Measurements from ENCODE around the gene CCSER1.
"Not testable (repeated sequence)": the region's sequence is repeated elsewhere in the genome, so short reads cannot be mapped to it uniquely, and the experiment has no call there.

The CCSER1 gene

DNA sequence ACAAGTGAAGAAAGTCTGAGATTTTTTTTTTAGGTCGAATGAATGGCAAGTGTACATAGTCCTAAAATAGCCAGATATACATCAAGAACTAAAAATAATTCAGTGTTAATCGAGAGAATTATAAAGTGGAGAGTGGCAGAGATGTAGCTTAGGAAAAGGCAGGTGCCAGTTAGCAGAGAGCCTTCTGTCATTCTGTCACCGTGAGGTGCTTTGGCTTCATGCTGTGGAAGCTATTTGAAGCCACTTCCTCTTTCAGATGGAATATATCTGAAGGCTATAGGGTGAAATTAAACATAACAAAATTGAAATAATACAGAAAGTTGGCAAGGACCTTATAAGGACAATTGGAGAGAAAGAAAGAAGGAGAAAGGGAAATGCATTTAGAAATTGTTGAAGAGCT, 756.3 kb downstream of the CCSER1 start:
- ChIA-PET POLR2A (no interaction called here), CTCF (interaction anchor here (3.4 kb wide), 1 partner anchor 15 kb away, joined by 8 read pairs; no protein-coding TSS in a partner anchor)
- TF ChIP-seq, protein P1, sequence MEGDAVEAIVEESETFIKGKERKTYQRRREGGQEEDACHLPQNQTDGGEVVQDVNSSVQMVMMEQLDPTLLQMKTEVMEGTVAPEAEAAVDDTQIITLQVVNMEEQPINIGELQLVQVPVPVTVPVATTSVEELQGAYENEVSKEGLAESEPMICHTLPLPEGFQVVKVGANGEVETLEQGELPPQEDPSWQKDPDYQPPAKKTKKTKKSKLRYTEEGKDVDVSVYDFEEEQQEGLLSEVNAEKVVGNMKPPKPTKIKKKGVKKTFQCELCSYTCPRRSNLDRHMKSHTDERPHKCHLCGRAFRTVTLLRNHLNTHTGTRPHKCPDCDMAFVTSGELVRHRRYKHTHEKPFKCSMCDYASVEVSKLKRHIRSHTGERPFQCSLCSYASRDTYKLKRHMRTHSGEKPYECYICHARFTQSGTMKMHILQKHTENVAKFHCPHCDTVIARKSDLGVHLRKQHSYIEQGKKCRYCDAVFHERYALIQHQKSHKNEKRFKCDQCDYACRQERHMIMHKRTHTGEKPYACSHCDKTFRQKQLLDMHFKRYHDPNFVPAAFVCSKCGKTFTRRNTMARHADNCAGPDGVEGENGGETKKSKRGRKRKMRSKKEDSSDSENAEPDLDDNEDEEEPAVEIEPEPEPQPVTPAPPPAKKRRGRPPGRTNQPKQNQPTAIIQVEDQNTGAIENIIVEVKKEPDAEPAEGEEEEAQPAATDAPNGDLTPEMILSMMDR (IDR thresholded peaks at IDR 0.05; ENCODE audit: control extremely low read depth, extremely low read depth, low read depth, missing control alignments): no peak
- DNase-seq (ENCODE audit: extremely low spot score): no peak

DNA sequence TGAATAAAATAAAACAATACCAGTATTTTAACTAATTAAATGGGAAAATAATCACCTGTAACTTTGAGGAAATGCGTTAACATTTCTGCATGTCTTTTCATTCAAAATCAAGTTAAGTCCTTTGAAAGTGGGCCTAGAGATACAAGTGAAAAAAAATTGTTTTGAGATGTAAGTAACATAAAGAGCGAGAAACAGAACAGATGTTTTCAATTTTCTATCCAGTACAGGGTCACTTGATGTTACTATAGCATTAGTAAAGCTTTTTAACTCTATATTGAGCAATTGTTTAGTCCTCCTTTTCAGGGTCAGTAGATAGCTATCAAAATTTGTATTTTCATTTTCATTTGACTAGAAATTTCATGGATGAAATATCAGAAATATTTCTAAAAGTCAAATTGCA, 761.4 kb downstream of the CCSER1 start:
- CTCF ChIA-PET: no interaction called here
- POLR2A ChIA-PET: no interaction called here
- TF ChIP-seq, protein P1 (IDR thresholded peaks at IDR 0.05; ENCODE audit: control extremely low read depth, extremely low read depth, low read depth, missing control alignments): no peak
- no peak for DNase-seq (ENCODE audit: extremely low spot score)

DNA sequence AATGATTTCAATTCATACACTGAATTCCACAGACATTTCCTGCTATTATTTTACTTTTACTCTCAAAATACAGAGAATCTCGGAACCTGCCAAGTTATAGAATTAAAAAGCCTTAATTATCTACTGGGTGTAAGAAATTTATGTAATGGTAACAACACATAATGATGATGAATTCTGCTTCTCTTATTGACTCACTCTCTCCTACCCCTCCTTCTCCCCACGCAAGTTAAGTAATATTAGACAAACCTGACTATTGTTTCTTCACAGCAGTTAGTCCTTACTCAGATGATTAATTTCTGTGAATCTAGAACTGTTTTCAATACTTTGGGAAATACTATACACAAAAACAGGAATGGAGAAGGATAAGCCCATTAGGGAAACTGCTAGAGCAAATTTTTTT, 762.0 kb downstream of the CCSER1 start:
- DNase-seq (ENCODE audit: extremely low spot score): no peak
- ChIA-PET POLR2A (no interaction called here), CTCF (no interaction called here)
- TF ChIP-seq, protein P1 (IDR thresholded peaks at IDR 0.05; ENCODE audit: control extremely low read depth, extremely low read depth, low read depth, missing control alignments): no peak

DNA sequence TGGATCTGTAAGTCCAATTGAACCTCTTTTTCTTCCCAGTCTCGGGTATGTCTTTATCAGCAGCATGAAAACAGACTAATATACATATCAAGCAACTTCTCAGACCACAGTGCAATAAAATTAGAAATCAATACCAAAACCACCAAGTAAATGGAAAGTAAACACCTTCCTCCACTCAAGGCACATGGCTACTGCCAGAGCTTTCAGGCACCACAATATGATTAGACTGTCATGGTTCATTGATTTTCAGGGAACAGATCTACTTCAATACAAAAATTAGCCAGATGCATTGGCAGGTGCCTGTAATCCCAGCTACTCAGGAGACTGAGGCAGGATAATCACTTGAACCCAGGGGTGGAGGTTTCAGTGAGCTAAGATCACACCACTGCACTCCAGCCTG, 776.2 kb downstream of the CCSER1 start:
- CTCF ChIA-PET; POLR2A ChIA-PET; DNase-seq (ENCODE audit: extremely low spot score): not testable (repeated sequence)

DNA sequence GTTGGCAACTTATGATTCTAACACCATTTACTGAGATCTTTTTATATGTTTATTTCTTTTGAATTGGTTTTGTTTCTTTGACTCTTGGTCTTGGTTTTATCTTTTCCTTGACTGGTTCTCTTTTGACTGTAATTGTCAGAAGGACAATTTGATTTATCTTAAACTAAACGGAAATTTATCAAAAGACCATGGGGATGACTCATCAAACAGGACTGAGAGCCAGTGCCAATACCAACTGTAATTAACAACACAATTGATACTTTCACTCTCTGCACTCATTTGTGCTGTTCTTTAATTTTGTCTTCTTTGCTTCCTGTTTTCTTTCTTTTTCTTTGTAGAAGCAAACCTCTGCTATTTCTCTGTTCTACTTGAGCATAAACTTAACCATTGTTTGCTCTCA, 776.8 kb downstream of the CCSER1 start:
- DNase-seq (ENCODE audit: extremely low spot score): no peak

DNA sequence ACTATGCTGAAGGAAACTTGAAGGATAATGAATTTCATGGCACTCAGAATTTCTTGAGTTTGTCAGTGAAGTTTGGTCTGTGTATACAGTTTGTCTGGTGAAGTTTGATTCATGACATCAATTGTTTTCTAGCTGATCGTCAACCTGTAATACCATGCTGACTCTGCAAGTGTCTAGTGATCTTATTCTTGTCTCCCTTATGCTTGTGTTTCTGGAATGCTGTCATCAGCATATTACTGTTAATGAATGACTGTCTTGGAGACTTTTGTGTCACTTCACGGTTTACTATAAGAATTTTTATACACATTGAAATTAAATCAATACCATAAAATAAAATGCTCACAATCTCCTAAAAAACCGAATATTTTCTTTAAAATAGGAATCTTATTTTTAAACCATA, 779.0 kb downstream of the CCSER1 start:
- ChIA-PET CTCF (no interaction called here), POLR2A (no interaction called here)
- TF ChIP-seq, protein P1 (IDR thresholded peaks at IDR 0.05; ENCODE audit: control extremely low read depth, extremely low read depth, low read depth, missing control alignments): no peak
- no peak for DNase-seq (ENCODE audit: extremely low spot score)

More for the DNA sequence above, 776.8 kb downstream of the CCSER1 start:
- ChIA-PET CTCF (no interaction called here), POLR2A (no interaction called here)
- TF ChIP-seq, protein P1 (IDR thresholded peaks at IDR 0.05; ENCODE audit: control extremely low read depth, extremely low read depth, low read depth, missing control alignments): no peak

DNA sequence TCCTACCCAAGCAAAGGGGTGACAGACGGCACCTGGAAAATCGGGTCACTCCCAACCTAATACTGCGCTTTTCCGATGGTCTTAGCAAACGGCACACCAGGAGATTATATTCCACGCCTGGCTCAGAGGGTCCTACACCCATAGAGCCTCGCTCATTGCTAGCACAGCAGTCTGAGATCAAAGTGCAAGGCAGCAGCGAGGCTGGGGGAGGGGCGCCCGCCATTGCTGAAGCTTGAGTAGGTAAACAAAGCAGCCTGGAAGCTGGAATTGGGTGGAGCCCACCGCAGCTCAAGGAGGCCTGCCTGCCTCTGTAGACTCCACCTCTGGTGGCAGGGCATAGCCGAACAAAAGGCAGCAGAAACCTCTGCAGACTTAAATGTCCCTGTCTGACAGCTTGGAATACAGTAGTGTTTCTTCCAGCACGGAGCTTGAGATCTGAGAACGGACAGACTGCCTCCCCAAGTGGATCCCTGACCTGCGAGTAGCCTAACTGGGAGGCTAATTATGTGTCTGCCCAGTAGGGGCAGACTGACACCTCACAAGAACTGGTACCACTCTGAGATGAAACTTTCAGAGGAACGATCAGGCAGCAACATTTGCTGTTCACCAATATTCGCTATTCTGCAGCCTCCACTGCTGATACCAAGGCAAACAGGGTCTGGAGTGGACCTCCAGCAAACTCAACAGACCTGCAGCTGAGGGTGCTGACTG, 784.7 kb downstream of the CCSER1 start:
- POLR2A ChIA-PET; CTCF ChIA-PET; DNase-seq (ENCODE audit: extremely low spot score): not testable (repeated sequence)

DNA sequence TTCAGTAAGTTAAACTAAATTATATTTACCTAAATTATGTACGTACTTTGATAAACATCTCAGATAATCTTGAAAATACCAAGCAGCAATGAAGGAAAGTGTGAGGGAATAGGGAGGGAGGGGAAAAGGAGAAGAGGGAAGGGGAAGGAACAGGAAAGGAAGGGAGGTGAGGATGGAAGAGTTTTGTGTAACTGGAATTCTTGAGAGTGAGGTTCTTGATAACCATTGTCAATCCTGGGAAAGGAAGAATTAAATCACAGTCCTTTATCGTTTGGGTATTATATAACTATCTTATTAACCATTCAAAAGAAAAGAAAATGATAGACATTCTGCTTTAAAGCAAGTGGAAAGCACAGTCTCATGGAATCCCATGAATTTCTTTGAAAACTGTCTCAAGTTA, 795.0 kb downstream of the CCSER1 start:
- ChIA-PET CTCF (interaction anchor here (1.5 kb wide), 1 partner anchor 22 kb away, joined by 4 read pairs; no protein-coding TSS in a partner anchor), POLR2A (no interaction called here)
- TF ChIP-seq, protein P1 (IDR thresholded peaks at IDR 0.05; ENCODE audit: control extremely low read depth, extremely low read depth, low read depth, missing control alignments): no peak
- DNase-seq (ENCODE audit: extremely low spot score): no peak
